ENCODE data around the gene CUX1. TPM values are rescaled to one million over a fixed set of nuclear protein-coding genes. Genes with fewer than 3 reads are reported as not detected.

Gene CUX1
- total RNA-seq, 1 experiment from 2014 or later = 64.3 TPM

DNA sequence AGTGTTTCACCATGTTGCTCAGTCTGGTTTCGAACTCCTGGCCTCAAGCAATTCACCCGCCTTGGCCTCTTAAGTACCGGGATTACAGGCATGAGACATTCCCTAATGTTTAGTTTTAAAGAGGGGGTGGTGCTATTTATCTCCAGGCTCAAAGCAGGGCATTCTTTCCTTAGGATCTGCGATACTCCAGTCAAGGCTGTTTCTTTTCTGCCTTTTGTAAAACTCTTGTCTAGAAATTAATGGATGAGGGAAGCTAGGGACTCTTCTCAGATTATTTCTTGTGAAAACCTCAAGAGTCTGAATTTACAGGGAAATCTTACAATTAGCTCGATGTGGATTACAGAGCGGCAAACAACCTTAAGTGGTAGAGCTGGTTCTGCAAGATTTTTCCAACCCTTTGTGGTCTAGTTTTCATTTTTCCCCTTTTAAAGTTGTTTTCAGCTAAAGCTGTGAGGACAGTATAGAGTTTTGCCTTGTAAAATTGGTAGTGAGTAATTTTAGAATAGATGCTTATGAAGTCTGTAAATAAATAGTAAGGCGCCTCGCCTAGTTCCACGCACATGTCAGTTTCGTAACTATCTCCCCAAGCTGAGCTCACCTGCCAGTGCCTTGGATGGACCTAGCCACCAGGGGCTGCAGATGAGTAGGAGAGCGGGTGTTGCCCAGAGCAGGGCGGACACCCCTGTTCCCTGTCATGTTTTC is 53.1 kb downstream of the CUX1 start:
- peaks cover 74% of the 10 kb centered on the region for H3K4me1 Mint-ChIP-seq
- H3K27ac Mint-ChIP-seq = peak overlapping the region; percentile 95
- POLR2A ChIA-PET = interaction anchor here (0.5 kb wide), 1 partner anchor 250 kb away, joined by 4 read pairs; no protein-coding TSS in a partner anchor
- ATAC-seq (peak; percentile 79), DNase-seq (ENCODE audit: low spot score) (peak; percentile 57)
- TF ChIP-seq, protein P1, sequence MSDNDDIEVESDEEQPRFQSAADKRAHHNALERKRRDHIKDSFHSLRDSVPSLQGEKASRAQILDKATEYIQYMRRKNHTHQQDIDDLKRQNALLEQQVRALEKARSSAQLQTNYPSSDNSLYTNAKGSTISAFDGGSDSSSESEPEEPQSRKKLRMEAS (CRISPR knock-in tag; IDR thresholded peaks at IDR 0.05) = 0 out of 2 replicates have a peak, but pooled peaks have one; percentile 15
- TF ChIP-seq KAT7 (CRISPR knock-in tag; IDR thresholded peaks at IDR 0.05; ENCODE audit: borderline replicate concordance) (no peak), SP1 (CRISPR knock-in tag; conservative IDR thresholded peaks at IDR 0.05) (no peak), PRRX2 (CRISPR knock-in tag; IDR thresholded peaks at IDR 0.05) (no peak)
- peaks cover 2% of the 10 kb centered on the region; the same call in 1 of the 2 replicates for H3K36me3 Mint-ChIP-seq
- H3K4me3 Mint-ChIP-seq = peak overlapping the region; percentile 44
- H3K27me3 Mint-ChIP-seq (ENCODE audit: low read depth) = no peaks in the 10 kb centered on the region
- H3K9me3 Mint-ChIP-seq = no peaks in the 10 kb centered on the region
- CTCF ChIA-PET = interaction anchor here (0.7 to 2.7 kb wide), 18 partner anchors 8 to 262 kb away, joined by 3 to 19 read pairs (median 4); partner anchors contain the start of gene CUX1

DNA sequence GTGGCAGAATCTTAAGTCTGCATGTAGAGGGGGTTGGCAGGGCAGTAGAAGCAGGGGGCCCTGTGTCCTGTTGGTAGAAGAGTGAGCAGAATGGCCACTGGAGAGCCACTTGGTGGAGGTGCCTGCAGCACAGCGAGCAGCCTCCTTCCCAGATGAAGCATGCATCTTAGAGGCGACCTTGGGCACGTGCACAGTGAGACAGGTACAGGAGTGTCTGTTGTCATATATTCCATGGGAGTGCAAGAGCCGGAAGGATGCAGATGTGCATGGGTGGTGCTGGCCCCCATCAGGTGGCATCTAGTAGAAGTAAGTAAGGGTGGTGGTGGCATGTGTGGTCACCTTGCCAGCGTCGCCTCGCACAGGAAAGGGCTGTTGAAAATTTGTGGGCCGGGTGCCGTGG is 53.9 kb downstream of the CUX1 start:
- Mint-ChIP-seq H3K27me3 (ENCODE audit: low read depth) (no peaks in the 10 kb centered on the region), H3K4me3 (no peak overlapping the region), H3K36me3 (no peaks in the 10 kb centered on the region), H3K27ac (peak overlapping the region; percentile 87; the same call in 1 of the 2 replicates), H3K4me1 (peaks cover 76% of the 10 kb centered on the region), H3K9me3 (no peaks in the 10 kb centered on the region)
- DNase-seq (ENCODE audit: low spot score) = no peak
- CTCF ChIA-PET = interaction anchor here (1.0 to 2.4 kb wide), 5 partner anchors 8 to 21 kb away, joined by 3 to 19 read pairs (median 5); no protein-coding TSS in a partner anchor
- POLR2A ChIA-PET = no interaction called here
- no peak for ATAC-seq
- TF ChIP-seq, protein P2, sequence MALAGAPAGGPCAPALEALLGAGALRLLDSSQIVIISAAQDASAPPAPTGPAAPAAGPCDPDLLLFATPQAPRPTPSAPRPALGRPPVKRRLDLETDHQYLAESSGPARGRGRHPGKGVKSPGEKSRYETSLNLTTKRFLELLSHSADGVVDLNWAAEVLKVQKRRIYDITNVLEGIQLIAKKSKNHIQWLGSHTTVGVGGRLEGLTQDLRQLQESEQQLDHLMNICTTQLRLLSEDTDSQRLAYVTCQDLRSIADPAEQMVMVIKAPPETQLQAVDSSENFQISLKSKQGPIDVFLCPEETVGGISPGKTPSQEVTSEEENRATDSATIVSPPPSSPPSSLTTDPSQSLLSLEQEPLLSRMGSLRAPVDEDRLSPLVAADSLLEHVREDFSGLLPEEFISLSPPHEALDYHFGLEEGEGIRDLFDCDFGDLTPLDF (CRISPR knock-in tag; IDR thresholded peaks at IDR 0.05) = no peak
- no peak for TF ChIP-seq SMAD3 (CRISPR knock-in tag; IDR thresholded peaks at IDR 0.05; ENCODE audit: borderline replicate concordance)

DNA sequence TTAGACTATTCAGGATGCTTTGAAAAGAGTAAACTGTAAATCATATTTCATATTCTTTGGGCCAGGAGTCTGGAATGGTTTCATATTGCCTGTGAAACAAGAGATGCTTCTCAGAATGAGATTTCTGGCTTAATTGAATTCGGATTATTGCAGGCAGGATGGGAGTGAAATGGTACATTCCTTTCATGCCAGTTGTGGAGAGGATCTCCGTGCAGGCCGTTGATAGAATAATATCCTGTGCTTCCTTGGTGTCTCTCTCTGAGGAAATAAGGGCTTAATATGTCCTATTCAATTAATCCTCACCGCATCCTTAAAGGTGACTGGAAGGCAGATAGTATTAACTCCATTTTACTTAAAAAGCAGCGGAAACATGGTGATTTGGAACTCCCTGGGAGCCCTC is 56.6 kb downstream of the CUX1 start:
- no peak overlapping the region for H3K4me3 Mint-ChIP-seq
- no peaks in the 10 kb centered on the region for H3K27me3 Mint-ChIP-seq (ENCODE audit: low read depth)
- H3K4me1 Mint-ChIP-seq = peaks cover 75% of the 10 kb centered on the region
- no peaks in the 10 kb centered on the region for H3K36me3 Mint-ChIP-seq
- CTCF ChIA-PET = no interaction called here
- DNase-seq (ENCODE audit: low spot score) = no peak
- ATAC-seq = no peak
- TF ChIP-seq ESRRA (CRISPR knock-in tag; IDR thresholded peaks at IDR 0.05; ENCODE audit: borderline replicate concordance) (no peak), JAZF1 (CRISPR knock-in tag; IDR thresholded peaks at IDR 0.05) (no peak), ELF4 (CRISPR knock-in tag; IDR thresholded peaks at IDR 0.05; ENCODE audit: low read depth) (no peak), NFATC4 (CRISPR knock-in tag; IDR thresholded peaks at IDR 0.05) (no peak)
- H3K27ac Mint-ChIP-seq = peak overlapping the region; percentile 91
- POLR2A ChIA-PET = no interaction called here
- H3K9me3 Mint-ChIP-seq = no peaks in the 10 kb centered on the region

DNA sequence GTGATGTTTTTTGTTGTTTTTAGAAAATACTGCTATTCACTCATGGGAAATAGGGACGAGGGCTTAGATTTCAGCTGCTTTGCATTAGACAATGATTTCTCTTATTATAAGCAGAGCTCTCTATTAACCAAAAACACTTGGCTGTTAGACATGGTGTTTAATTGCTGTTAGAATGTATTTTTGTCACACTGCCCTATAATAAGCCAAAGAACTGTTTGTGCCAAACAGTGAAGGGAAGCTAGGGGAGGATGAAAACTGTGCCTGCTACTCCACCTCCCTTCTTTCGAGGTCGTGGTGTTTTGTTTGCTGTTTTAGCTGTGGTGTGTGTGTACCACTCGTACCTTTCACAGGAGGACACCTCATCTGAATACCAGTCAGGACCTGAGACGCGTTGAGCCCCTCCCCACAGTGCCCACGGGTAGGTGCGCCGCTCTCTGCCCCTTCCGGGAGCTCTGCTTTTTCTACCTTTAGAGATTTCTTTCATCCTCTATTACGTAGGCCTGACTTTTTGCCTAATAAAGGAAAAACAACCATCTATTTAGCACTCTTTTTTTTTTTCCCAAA is 57.9 kb downstream of the CUX1 start:
- Mint-ChIP-seq H3K9me3 (no peaks in the 10 kb centered on the region), H3K4me3 (no peak overlapping the region), H3K27ac (peak overlapping the region; percentile 91), H3K4me1 (peaks cover 76% of the 10 kb centered on the region), H3K27me3 (ENCODE audit: low read depth) (no peaks in the 10 kb centered on the region), H3K36me3 (no peaks in the 10 kb centered on the region)
- CTCF ChIA-PET = interaction anchor here (1.3 to 1.5 kb wide), 2 partner anchors 15 to 16 kb away, joined by 4 to 5 read pairs; no protein-coding TSS in a partner anchor
- TF ChIP-seq FOXP1 (CRISPR knock-in tag; IDR thresholded peaks at IDR 0.05; ENCODE audit: borderline replicate concordance) (no peak), RORB (CRISPR knock-in tag; IDR thresholded peaks at IDR 0.05) (no peak), JAZF1 (CRISPR knock-in tag; IDR thresholded peaks at IDR 0.05) (no peak)
- POLR2A ChIA-PET = no interaction called here
- DNase-seq (ENCODE audit: low spot score) (no peak), ATAC-seq (no peak)

DNA sequence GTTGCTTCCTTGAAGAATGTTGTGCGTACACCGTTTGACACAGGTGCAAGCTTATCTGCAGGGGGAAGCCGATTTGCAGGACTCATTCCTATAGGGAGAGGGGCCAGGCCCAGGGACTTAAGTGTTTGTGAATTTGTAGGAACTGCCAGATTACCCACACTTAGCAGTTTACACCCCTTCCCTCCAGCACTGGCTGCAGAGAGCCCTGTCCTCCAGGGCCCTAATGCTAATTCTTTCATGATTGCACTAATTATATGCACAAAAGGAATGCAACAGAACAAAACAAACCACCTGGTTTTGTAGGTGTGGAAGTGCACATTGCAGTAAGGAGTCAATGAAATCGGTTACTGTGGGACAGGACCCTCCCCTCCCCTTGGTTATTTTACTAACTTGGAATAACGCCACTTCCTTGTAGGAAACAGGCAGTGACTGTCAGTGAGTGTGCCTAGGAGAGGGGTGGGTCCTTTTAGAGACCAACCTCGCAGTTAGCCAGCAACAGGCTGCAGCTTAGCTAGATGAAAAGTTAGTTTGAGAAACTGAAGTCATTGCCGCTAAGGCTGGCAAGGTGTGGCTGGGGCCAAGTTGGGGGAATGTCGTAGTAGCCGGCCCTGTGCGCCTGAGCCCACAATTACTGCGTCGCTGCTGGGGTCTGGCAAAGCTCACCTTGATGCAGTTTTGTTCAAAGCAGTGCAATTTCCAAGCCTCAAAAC is 60.6 kb downstream of the CUX1 start:
- CTCF ChIA-PET = interaction anchor here (0.8 to 2.9 kb wide), 2 partner anchors 8 to 53 kb away, joined by 3 to 19 read pairs; no protein-coding TSS in a partner anchor
- ATAC-seq (peak; percentile 42), DNase-seq (ENCODE audit: low spot score) (no peak)
- H3K4me3 Mint-ChIP-seq = no peak overlapping the region
- peak overlapping the region; percentile 88 for H3K27ac Mint-ChIP-seq
- POLR2A ChIA-PET = no interaction called here
- H3K27me3 Mint-ChIP-seq (ENCODE audit: low read depth) = no peaks in the 10 kb centered on the region
- H3K9me3 Mint-ChIP-seq = no peaks in the 10 kb centered on the region
- no peaks in the 10 kb centered on the region for H3K36me3 Mint-ChIP-seq
- H3K4me1 Mint-ChIP-seq = peaks cover 86% of the 10 kb centered on the region
- TF ChIP-seq, protein P3, sequence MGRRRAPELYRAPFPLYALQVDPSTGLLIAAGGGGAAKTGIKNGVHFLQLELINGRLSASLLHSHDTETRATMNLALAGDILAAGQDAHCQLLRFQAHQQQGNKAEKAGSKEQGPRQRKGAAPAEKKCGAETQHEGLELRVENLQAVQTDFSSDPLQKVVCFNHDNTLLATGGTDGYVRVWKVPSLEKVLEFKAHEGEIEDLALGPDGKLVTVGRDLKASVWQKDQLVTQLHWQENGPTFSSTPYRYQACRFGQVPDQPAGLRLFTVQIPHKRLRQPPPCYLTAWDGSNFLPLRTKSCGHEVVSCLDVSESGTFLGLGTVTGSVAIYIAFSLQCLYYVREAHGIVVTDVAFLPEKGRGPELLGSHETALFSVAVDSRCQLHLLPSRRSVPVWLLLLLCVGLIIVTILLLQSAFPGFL (CRISPR knock-in tag; IDR thresholded peaks at IDR 0.05; ENCODE audit: borderline replicate concordance) = no peak
- no peak for TF ChIP-seq NFYB (CRISPR knock-in tag; conservative IDR thresholded peaks at IDR 0.05; ENCODE audit: low read depth)
- TF ChIP-seq ZNF396 (CRISPR knock-in tag; IDR thresholded peaks at IDR 0.05; ENCODE audit: borderline replicate concordance) = no peak
- TF ChIP-seq, protein P4, sequence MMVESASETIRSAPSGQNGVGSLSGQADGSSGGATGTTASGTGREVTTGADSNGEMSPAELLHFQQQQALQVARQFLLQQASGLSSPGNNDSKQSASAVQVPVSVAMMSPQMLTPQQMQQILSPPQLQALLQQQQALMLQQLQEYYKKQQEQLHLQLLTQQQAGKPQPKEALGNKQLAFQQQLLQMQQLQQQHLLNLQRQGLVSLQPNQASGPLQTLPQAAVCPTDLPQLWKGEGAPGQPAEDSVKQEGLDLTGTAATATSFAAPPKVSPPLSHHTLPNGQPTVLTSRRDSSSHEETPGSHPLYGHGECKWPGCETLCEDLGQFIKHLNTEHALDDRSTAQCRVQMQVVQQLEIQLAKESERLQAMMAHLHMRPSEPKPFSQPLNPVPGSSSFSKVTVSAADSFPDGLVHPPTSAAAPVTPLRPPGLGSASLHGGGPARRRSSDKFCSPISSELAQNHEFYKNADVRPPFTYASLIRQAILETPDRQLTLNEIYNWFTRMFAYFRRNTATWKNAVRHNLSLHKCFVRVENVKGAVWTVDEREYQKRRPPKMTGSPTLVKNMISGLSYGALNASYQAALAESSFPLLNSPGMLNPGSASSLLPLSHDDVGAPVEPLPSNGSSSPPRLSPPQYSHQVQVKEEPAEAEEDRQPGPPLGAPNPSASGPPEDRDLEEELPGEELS (CRISPR knock-in tag; IDR thresholded peaks at IDR 0.05) = no peak
- TF ChIP-seq, protein P1 (CRISPR knock-in tag; IDR thresholded peaks at IDR 0.05) = no peak
- no peak for TF ChIP-seq ZNF121 (CRISPR knock-in tag; IDR thresholded peaks at IDR 0.05)
